DMS114 treated with DMSO at 0.1 percent for 48 hours (cell line): ENCODE measurements around the gene CFAP46.
A peak's percentile ranks its signal among the peaks of the same experiment; 100 is the strongest.

Experiments used
- DNase-seq: peaks from one replicate; lab custom pipeline; 2025; ENCODE audit not compliant: unreplicated experiment; lab: John Stamatoyannopoulos, UW

CFAP46 gene

DNA sequence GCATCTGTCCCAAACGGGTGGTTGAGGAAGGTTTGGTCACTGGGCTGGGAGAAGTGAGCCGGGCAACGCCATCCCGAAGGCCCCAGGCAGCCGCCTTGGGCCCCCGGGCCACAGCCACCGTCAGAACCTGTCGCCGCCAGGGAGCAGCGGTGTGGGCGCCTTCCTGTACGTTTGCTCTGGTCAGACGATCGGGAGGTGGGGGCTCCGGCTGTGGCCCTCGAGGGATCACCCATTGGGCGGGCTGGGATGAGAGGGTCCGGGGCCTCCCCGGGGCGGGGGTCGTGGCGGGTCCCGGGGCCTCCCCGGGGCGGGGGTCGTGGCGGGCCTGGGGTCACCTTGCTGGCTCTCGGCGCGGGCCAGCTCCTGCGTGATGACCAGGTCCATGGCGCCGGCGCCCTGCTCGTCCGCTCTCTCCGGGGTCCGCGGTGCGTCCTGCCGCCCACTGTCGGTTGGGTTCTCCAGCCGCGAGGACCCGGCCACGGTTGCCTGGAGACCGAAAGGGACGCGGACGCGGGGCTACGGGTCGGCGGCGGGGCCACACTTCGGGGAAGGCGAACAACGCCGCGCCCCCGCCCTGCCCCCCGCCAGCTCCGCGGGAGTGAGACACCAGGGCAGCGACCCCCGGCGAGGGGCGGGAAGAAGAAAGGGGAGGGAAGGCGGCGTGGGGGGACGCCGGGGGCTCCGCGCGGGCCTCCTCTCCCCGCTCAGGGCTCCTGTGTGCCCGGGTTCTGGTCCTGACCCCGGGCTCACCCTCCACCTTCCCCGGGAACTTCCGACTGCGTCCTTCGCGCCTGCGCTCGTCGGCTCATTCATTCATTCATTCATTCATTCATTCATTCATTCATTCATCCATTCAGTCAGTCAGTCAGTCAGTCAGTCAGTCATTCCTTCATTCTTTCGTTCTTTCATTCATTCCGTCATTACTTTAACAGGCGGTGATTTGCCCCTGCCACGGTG is at the start of gene CFAP46:
CFAP46 (minus strand) TSS at position 470 of the 957 bp plus-strand sequence; CDS start at position 384, 86 bp downstream.
- DNase-seq: peak; percentile 48

DNA sequence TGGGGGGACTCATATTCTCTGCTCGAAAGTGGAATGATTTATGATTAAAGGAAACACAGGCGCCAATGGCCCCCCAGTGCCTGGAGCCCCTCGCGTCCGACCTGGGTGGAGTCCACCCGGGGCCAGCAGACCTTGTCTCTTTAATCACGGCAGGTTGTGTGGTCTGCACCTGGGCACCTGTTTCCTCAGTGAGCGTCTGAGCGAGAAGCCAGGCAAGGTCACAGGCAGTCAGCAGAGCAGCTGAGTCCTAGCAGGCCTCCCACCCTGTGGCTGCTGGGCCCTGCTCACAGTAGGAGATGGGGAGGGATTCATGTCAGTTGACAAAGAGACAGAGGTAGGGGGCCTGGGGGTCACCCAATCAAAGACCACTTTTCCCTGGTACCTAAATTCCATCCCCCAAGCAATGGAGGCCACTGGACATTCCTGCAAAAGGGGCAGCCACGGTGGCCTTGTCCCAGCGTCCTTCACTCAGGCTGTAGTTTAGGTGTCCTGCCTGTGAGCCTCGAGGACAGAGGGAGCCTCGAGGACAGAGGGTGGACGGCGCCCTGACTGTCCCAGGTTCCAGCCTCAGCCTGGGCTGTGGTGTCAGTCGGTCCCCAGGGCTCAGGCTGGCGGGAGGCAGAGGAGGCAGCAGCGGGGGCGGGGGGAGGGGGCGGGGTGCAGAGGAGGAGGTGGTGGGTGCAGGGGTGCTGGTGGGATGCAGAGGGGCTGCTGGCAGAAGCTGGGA is 49.5 kb upstream of the CFAP46 start:
- DNase-seq: no peak

DNA sequence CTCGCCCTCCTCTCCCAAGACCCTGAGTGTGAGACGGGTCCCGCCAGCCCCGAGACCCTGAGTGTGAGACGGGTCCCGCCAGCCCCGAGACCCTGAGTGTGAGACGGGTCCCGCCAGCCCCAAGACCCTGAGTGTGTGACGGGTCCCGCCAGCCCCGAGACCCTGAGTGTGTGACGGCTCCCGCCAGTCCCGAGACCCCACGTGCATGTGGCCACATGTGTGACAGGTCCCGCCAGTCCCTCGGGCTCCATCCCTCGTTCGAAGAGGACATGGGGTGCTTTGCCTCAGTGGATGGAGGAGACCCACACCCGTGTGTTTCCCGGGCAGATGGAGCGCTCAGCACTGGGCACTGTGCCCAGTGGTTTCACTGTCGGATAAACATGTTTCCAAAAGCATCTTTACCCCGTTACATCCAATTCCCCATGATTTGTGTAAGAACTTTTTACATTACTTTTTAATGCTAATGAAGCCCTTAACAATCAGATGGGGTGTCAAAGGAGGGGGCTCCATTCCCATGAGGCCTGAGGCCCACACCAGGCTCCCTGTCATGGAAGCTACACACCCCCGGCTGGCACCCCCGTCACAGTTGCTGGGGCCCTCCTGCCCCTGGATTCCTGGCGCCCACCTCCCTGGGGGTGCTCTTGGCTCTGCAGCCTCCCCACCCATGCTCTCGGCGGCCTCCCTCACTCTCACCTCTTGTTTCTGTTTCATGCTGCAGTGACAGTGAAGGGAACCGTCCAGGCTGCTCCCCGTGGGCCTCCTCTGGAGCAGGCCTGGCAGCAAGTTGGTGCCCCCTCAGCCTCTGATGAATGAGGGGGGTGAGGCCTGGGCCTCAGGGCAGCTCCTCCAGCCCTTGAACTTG is 48.5 kb upstream of the CFAP46 start:
- no peak for DNase-seq

DNA sequence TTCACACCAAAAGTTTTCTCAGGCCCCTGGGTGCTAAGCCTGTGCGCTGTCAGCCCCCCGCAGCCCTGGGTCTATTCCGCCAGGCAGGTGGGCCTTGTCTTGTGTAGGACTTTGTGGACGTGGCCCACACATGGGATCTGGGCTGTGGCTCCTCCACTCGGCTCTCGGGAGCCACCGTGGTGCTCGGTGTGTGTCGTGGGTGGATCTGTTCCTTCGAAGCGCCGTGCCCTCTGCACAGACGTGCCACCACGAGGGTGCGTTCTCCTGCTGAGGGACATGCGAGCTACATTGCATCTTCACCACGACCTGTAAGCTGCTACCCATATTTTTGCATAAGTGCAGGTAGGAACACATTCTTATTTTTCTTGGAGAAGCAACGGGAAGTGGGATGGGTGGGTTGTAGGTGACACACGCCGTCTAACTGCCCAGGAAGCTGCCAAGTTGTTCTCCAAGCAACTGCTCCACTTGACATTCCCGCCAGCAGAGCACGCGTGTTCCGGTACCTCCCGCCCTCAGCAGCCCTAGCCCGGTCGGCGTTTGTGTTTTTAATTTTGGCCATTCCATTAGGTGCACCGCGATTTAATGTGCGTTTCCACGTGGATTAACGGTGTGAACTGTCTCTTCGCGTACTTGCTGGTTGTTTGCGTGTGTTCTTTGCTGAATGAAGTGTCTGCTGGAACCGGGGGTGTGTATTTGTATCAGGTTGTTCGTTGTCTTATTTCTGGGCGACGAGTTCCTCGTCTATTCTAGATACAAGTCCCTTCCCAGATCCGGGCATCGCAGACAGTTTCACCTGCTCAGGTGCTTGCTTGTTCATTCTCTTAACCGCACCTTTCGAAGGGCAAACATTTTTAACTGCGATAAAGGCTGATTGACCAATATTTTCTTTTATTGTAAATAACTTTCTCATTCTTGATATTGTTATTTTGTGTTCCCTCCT is 47.4 kb upstream of the CFAP46 start:
- no peak for DNase-seq

DNA sequence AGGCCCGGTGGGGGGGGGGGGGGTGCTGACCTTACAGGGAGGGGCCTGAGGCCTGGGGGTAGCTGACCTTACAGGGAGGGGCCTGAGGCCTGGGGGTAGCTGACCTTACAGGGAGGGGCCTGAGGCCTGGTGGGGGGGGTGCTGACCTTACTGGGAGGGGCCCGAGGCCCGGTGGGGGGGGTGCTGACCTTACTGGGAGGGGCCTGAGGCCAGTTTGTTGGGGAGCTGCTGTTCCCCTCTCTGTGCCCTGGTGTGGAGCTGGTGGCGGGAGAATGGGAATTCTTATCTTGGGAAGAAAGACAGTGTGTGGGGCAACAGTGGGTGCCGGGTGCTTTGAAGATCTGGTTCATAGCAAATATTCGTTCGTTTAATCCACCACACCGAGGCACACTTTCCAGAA is 46.6 kb upstream of the CFAP46 start:
- DNase-seq: no peak

DNA sequence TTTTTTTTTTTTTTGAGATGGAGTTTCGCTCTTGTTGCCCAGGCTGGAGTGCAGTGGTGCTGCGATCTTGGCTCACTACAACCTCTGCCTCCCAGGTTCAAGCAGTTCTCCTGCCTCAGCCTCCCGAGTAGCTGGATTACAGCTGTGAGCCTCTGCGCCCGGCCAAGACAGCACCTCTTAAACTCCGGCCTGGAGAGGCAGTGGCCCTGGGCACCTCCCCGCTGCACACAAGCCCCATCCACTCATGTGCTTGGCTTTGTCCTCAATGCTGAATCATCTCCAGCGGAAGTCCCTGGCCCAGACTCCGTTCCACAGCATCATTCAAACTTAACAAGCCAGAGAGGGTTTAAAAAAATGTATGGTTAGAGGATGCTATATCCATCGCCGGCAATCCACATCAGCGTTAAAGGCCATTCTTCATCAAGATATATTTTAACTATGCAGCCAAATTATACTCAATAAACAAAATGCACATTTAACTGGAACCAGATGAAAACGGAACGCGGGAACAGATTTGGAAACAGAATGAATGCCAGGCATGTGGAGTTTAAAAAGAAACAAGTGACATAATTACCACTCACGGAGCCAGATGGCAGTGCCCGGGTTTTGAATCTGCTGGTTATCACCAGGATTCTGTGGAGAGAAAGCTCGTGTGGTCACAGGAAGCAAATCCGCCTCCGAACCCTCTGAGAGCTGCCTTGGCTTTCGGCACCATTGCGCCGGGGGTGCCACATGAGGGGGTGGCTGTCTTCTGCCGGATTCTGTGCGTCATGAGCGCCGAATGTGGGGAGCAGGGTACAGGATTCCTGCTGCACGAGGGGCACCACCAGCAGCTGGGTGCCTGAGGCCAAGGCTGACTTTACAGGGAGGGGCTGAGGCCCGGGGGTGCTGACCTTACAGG is 45.6 kb upstream of the CFAP46 start:
- DNase-seq: no peak

DNA sequence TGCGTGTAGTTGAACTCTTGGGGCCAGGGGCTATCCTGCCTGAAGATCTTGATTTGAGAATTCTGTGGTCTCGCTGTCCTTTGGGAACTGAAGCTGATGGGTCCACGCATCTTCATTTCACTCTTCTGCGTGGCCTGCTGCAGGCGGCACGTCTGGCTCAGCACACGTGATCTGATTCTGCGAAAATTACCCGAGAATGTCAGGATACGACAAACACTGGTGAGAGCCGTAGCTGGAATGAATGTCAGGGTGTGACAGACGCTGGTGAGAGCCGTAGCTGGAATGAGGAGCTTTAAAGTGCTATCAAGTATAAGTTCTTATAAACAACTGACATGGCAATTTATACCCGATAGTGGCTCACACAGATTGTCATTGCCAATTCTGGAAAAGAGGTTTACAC is 44.6 kb upstream of the CFAP46 start:
- DNase-seq: no peak

DNA sequence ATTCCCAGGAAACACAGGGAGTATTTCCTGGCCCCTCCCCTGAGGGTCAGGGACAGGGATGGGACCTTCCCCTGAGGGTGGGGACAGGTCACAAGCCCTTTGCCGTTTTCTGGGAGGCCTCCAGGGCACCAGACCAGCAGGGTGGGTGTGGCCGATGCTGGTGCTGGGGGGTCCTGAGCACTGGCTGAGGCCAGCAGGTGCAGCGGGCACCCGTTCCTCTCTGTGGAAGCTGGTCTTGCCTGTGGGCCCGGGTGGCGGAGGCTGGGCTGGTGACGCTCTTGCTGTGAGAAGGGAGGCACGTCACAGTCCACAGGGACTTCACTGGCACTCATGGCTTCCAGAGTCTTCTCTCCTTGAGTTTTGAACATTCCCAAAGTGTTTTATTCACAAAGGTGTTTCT is 44.2 kb upstream of the CFAP46 start:
- no peak for DNase-seq

DNA sequence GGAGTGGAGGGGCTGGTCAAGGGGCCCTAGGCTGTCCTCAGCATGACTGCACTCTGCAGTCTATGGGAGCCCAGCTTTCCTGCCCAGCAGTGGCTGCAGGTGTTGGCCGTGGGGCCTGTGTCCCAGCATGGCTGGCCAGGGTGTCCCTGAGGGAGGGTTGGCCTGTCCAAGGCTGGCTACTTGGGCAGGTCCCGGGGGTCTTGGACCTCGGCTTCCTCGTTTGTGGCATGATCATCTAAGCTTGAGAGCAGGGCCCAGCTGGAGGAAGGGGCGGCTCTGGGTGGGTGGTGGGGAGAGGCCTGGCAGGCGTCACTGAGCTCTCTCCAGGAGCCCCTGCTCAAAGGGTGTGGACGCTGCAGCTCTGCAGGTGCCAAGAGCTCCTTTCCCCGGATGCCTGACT is 43.7 kb upstream of the CFAP46 start:
- no peak for DNase-seq

DNA sequence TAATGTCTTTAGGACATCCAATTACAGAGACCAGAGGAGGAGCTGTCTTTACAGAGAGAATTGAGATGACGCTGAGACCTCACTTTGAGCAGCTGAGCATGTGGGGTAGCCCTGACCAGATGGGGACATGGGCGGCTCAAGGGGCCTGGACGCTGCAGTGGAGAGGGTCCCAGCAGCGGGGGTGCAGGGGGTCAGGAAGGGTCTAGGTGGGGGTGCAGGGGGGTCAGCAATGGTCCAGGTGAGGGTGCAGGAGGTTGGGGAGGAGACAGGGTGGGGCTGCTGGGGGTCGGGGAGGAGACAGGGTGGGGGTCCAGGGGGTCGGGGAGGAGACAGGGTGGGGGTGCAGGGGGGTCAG is 43.2 kb upstream of the CFAP46 start:
- no peak for DNase-seq

DNA sequence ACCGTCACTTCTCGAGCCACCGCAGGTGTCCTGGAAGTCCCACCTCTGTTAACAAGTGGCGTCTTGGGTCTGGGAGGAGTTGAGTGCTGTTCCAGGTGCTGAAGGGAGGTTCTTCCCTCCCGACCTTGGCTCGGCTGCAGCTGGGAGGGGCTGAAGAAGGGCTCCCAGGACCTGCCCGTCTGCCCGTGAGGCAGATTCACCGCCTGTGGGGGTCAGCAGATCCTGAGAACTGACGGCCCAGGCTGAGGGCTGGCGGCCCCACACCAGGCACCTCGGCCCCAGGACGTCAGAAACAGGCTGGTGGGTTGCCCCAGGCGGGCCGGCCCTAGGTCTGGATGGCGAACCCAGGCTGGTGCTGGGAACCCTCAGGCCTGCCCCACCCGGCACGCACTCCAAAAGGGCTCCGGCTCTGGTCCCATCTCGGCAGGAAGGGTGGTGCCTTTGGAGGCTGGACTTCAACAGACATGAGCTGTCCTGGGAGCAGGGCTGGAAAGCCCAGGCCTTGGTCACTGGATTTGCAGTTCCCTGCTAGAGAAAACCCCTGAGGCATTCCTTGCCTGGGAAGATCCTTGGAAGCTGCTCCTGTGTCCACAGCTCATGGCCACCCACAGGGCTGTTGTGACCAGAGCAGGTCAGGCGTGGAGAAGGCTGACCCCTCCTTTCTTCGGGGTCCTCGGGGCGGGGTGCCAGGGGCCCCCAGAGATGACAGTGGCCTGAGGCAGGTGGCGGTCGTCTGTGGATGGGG is 42.6 kb upstream of the CFAP46 start:
- no peak for DNase-seq

DNA sequence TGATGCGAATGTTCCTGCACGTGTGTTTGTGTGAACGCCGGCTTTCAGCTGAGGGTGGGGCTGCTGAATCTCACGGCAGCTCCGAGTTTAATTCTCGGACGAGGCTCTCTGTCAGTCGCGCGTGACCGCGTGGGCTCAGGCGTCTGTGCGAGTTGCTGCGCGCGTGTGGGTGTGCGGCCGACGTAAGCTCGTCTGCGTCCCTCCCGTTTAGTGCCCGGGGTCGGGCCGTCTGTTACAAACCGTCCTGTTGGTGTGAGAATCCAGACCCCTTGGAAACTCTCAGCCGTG is 41.6 kb upstream of the CFAP46 start:
- DNase-seq: no peak

DNA sequence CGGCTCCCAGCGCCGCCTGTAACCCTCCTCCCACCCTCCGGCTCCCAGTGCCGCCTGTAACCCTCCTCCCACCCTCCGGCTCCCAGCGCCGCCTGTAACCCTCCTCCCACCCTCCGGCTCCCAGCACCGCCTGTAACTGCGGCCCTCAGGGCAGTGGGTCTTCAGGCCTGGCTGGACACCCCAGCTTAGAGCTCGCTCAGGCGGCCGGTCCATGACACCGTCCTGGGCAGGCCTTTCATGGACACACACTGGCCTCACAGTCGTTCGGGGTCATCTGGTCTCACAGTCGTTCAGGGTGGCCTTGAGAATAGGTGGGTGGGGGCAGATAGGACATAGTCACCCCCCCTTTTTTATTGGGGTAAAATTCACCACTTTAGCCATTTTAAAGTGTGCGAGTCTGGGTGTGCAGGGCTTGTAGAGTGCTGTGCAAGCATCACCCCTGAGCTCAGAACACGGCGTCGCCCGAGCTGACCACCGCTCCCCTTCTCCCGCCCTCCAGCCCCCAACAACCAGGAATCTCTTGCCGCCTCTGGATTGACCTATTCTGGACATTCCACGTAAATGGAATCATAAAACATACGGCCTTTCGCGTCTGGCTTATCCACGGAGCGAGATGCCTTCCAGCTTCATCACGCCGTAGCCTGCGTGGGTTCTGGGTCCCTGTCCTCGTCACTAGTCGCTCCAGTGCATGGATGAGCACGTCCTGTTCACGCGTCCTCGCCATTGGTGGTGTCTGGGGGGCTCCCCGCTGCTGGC is 41.1 kb upstream of the CFAP46 start:
- no peak for DNase-seq

DNA sequence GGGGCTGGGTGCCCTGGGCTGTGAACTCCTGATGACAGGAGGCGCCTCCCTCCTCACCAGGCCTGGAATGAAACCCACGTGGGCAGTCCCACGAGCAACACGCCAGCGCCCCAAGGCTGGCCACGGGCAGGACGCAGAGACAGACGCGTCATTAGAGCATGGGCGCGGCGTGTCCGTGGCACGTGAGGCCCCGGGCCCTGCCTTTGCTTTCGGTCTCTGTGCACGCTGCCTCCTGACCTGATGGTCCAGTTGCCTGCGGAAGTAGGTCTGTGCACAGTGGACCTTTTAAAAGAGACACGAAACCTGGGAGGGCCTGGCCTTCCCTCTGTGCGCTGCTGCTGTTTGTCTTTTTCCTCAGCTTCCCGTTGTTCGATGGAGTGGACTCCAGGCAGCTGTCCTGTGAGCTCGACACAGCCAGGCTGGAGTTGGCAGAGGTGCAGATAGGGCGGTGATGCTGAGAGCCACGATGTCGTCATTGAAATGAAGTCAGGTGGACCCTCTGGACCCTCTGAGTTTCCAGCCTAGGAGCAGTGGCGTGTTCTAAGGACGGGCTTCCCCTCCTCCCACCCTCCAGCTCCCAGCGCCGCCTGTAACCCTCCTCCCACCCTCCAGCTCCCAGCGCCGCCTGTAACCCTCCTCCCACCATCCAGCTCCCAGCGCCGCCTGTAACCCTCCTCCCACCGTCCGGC is 40.1 kb upstream of the CFAP46 start:
- no peak for DNase-seq

DNA sequence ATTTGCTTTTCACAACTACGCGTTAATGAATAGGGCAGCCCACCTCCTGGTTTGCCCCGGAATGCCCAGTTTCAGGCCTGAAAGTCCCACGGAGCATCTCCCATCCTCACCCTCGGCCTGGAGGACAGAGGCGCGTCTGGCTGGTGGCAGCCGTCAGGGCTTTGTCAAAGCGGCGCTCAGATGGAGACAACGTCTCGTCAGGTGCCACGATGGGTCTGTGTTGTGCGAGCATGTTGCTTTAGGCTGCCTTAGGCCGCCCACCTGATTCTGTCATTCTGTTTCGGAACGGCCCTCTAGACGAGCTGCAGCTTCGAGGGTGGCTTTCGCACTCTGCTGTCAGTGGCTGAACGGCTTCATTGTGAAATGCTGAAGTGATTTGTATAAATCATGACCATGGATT is 39.4 kb upstream of the CFAP46 start:
- DNase-seq: no peak

DNA sequence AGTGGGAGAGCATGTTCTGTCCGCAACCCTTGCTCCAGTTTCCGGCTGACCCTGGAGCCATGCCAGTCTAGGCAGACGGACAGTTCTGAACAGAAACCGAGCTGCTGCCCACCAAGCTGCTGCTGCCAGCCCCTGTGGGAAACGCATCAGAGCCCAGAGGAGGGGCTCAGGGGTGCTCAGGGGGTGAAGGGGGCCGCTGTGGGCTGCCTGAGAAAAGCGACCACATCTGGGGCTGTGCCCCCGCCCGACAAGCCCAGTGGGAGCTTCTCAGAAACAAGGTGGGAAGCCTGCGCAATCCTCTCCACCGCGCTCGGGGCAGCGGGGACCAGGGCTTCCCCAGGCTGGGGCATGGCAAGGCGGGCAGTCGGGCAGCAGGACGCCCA is 38.8 kb upstream of the CFAP46 start:
- DNase-seq: no peak

DNA sequence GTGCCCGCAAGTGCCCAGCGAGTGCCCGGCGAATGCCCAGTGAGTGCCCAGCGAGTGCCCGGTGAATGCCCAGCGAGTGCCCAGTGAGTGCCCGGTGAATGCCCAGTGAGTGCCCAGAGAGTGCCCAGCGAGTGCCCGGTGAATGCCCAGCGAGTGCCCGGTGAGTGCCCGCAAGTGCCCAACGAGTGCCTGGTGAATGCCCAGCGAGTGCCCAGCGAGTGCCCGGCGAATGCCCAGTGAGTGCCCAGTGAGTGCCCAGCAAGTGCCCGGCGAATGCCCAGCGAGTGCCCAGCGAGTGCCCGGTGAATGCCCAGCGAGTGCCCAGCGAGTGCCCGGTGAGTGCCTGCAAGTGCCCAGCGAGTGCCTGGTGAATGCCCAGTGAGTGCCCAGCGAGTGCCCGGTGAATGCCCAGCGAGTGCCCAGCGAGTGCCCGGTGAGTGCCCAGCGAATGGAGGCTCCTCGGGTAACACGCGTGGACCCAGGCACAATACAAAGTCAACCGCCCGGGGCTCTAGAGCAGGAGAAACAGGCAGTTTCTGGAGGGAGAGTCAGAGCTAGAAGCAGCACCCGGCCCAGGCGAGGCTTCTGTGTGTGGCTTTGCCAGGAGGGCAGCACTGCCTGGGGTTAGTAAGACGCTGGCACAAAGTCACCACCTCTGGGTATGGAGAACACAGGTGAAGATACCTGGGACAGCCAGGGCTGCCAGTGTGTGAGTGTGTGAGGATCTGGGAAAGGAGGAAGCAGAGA is 38.2 kb upstream of the CFAP46 start:
- no peak for DNase-seq
